Measurements from ENCODE around the gene PGBD4.
"Not testable (repeated sequence)": the region's sequence is repeated elsewhere in the genome, so short reads cannot be mapped to it uniquely, and the experiment has no call there.

The PGBD4 gene

GRCh38 chr15:34114739-34115138 lies 12.9 kb downstream of the PGBD4 start:
- DNase-seq: no peak

- no peak for DNase-seq
Measured at GRCh38 chr15:34116620-34117019, 14.7 kb downstream of the PGBD4 start.

GRCh38 chr15:34119291-34119690 lies 17.4 kb downstream of the PGBD4 start:
- DNase-seq: no peak

- not testable (repeated sequence) for DNase-seq
Measured at GRCh38 chr15:34120420-34120819, 18.5 kb downstream of the PGBD4 start.

GRCh38 chr15:34121786-34122185 lies 19.9 kb downstream of the PGBD4 start:
- not testable (repeated sequence) for DNase-seq

GRCh38 chr15:34122771-34123183 lies 20.9 kb downstream of the PGBD4 start:
- DNase-seq: no peak

GRCh38 chr15:34124651-34125050 lies 22.8 kb downstream of the PGBD4 start:
- DNase-seq: no peak

- DNase-seq: no peak
Measured at GRCh38 chr15:34125945-34126344, 24.1 kb downstream of the PGBD4 start.

GRCh38 chr15:34126522-34126921 lies 24.6 kb downstream of the PGBD4 start:
- DNase-seq: no peak

GRCh38 chr15:34128898-34129297 lies 27.0 kb downstream of the PGBD4 start:
- DNase-seq: no peak

- DNase-seq: no peak
Measured at GRCh38 chr15:34132881-34133280, 31.0 kb downstream of the PGBD4 start.

- DNase-seq: no peak
Measured at GRCh38 chr15:34133511-34133910, 31.6 kb downstream of the PGBD4 start.

- no peak for DNase-seq
Measured at GRCh38 chr15:34147371-34148140, 45.7 kb downstream of the PGBD4 start.

- DNase-seq: no peak
Measured at GRCh38 chr15:34154725-34155204, 52.9 kb downstream of the PGBD4 start.

- no peak for DNase-seq
Measured at GRCh38 chr15:34155859-34156258, 54.0 kb downstream of the PGBD4 start.
